Esophagus squamous epithelium (tissue), 4 donors: Measurements from ENCODE around the gene RNF220.

ENCODE experiments used
- CTCF ChIP-seq, 6 experiments: fragments of 450-650 bp in 4 of 6; fragments of 200-600 bp in 2 of 6; sonication (generic) in 2 of 6; IDR thresholded peaks; one replicate each; pipeline ENCODE4 v1.5.1; 2016 to 2019; ENCODE audit warnings: antibody characterized with exemption in 6 of 6, mild to moderate bottlenecking in 4 of 6, moderate library complexity in 4 of 6
- POLR2A ChIP-seq, 4 donors: fragments of 450-650 bp; IDR thresholded peaks; one replicate each; pipeline ENCODE4 v1.6.1; 2017; ENCODE audit warnings: antibody characterized with exemption in 4 of 4, mild to moderate bottlenecking in 4 of 4, moderate library complexity in 3 of 4

- TF ChIP-seq CTCF (IDR thresholded peaks at IDR 0.05) (no peak), POLR2A (IDR thresholded peaks at IDR 0.05) (no peak)
Observed at GRCh38 chr1:44405031-44405797, at the start of gene RNF220.
